ENCODE measurements around the gene OTOG. TPM values are rescaled to one million over a fixed set of nuclear protein-coding genes. Genes with fewer than 3 reads are reported as not detected.

Gene OTOG
- total and polyA plus RNA-seq, 2 of the 8 experiments (the other 6 are each of a cell fraction or from before 2014, with no cell fraction given): 0.41 to 1.5 TPM

- Histone ChIP-seq H3K4me3 (ENCODE audit: extremely low read depth in 1 of 4, insufficient read depth in 2 of 4, low read depth in 3 of 4, low read length in 4 of 4) (no peak overlapping the region), H3K4ac (replicated peaks; ENCODE audit: insufficient read length, low read depth, low read length) (no peak overlapping the region), H3K56ac (replicated peaks; ENCODE audit: insufficient read length, low read depth, low read length) (no peak overlapping the region), H2BK20ac (ENCODE audit: low read length) (no peak overlapping the region), H2BK120ac (replicated peaks; ENCODE audit: low read depth, low read length) (no peak overlapping the region), H4K20me1 (replicated peaks in 1 of 2; ENCODE audit: control insufficient read depth in 1 of 2, insufficient read depth in 2 of 2, low read length in 2 of 2) (no peaks in the 10 kb centered on the region), H3K18ac (ENCODE audit: extremely low read depth, low read length) (no peak overlapping the region), H3K27me3 (replicated peaks in 1 of 4; ENCODE audit: control insufficient read depth in 3 of 4, extremely low read depth in 1 of 4, insufficient read depth in 3 of 4, low read length in 3 of 4) (peaks cover 0 to 6% (median 0%) of the 10 kb centered on the region in 4 experiments; a peak in 2 of 7 replicates), H3K23me2 (ENCODE audit: low read depth, low read length) (no peaks in the 10 kb centered on the region), H2AK5ac (ENCODE audit: low read depth, low read length) (no peak overlapping the region), H3K9me3 (ENCODE audit: insufficient read depth in 2 of 2, low read depth in 1 of 2, low read length in 1 of 2) (0 out of 4 replicates have a peak, but pooled peaks cover 3 to 6% of the 10 kb centered on the region in 2 experiments), H4K91ac (replicated peaks; ENCODE audit: insufficient read length, low read length) (no peak overlapping the region), H2BK15ac (ENCODE audit: low read length) (no peak overlapping the region), H3K79me2 (ENCODE audit: control insufficient read depth in 1 of 2, insufficient read depth in 2 of 2, low read length in 2 of 2) (no peaks in the 10 kb centered on the region), H3K4me2 (ENCODE audit: insufficient read depth in 1 of 2, low read depth in 2 of 2, low read length in 2 of 2) (no peak overlapping the region), H3K23ac (ENCODE audit: insufficient read length) (no peak overlapping the region), H3K36me3 (ENCODE audit: control insufficient read depth in 2 of 4, insufficient read depth in 4 of 4, low read length in 3 of 4) (no peaks in the 10 kb centered on the region), H3K14ac (ENCODE audit: insufficient read length) (no peak overlapping the region), H2BK5ac (ENCODE audit: low read depth, low read length) (no peak overlapping the region), H4K5ac (ENCODE audit: insufficient read length, low read depth, low read length) (no peak overlapping the region), H2BK12ac (ENCODE audit: low read depth, low read length) (no peak overlapping the region), H3K9ac (replicated peaks in 1 of 4; ENCODE audit: extremely low read depth in 1 of 4, low read depth in 3 of 4, low read length in 3 of 4) (no peak overlapping the region), H2AFZ (ENCODE audit: low read length) (no peak overlapping the region), H4K8ac (ENCODE audit: extremely low read depth, insufficient read depth, low read length) (no peak overlapping the region), H3K27ac (ENCODE audit: low read depth, low read length) (no peak overlapping the region), H3K79me1 (ENCODE audit: low read depth, low read length) (no peaks in the 10 kb centered on the region), H3K4me1 (replicated peaks in 1 of 4; ENCODE audit: control insufficient read depth in 3 of 4, insufficient read depth in 4 of 4, low read length in 3 of 4) (no peaks in the 10 kb centered on the region)
- ChIA-PET CTCF (ENCODE audit: partially characterized antibody) (interaction anchor here (1.0 to 1.3 kb wide), 2 partner anchors 39 to 75 kb away, joined by 4 to 6 read pairs; no protein-coding TSS in a partner anchor), POLR2A (ENCODE audit: partially characterized antibody) (no interaction called here)
- FAIRE-seq: no peak
- 89% methylated on average over 1 of the region's 1 CpG; no CpG with 5 or more reads in 1 of the 2 experiments for WGBS, 2 experiments (ENCODE audit: extremely low coverage in 1 of 2, insufficient coverage in 1 of 2, insufficient read length in 1 of 2, insufficient replicate concordance in 2 of 2, low coverage in 1 of 2, low lambda C conversion rate in 2 of 2, missing lambda C conversion rate in 1 of 2)
- DNase-seq (ENCODE audit: low read depth in 1 of 2, low spot score in 2 of 2): no peak
- TF ChIP-seq KDM5A (IDR thresholded peaks at IDR 0.05; ENCODE audit: low read length) (no peak), TEAD4 (IDR thresholded peaks at IDR 0.05; ENCODE audit: low read depth, low read length) (no peak), SIX5 (IDR thresholded peaks at IDR 0.05; ENCODE audit: low read depth, low read length) (no peak), ATF3 (IDR thresholded peaks at IDR 0.05; ENCODE audit: insufficient read depth, low read depth, low read length) (no peak)
Observed at GRCh38 chr11:17673951-17674350, 126.9 kb downstream of the OTOG start.
